ENCODE results near the gene CABP2.

CABP2 gene

GRCh38 chr11:67495234-67496005 is 27.8 kb downstream of the CABP2 start:
- H3K4me3 ChIP-seq (ENCODE audit: low read depth, low read length), result no peak overlapping the region
- TF ChIP-seq CTCF (IDR thresholded peaks at IDR 0.05), result no peak
- no peaks in the 10 kb centered on the region for H3K4me1 ChIP-seq
- no peak overlapping the region for H3K27ac ChIP-seq
- no peak overlapping the region for H2AFZ ChIP-seq
- no peak overlapping the region for H3K9ac ChIP-seq
- no peaks in the 10 kb centered on the region for H3K9me3 ChIP-seq (ENCODE audit: control insufficient read depth, low read length)
- no peak overlapping the region for H3K4me2 ChIP-seq (ENCODE audit: low read length)
- no peaks in the 10 kb centered on the region for H3K36me3 ChIP-seq (ENCODE audit: control insufficient read depth, insufficient read depth, low read length)
- no peaks in the 10 kb centered on the region for H3K27me3 ChIP-seq (ENCODE audit: control insufficient read depth, insufficient read depth, low read length)
- no peaks in the 10 kb centered on the region for H3K79me2 ChIP-seq

DNA sequence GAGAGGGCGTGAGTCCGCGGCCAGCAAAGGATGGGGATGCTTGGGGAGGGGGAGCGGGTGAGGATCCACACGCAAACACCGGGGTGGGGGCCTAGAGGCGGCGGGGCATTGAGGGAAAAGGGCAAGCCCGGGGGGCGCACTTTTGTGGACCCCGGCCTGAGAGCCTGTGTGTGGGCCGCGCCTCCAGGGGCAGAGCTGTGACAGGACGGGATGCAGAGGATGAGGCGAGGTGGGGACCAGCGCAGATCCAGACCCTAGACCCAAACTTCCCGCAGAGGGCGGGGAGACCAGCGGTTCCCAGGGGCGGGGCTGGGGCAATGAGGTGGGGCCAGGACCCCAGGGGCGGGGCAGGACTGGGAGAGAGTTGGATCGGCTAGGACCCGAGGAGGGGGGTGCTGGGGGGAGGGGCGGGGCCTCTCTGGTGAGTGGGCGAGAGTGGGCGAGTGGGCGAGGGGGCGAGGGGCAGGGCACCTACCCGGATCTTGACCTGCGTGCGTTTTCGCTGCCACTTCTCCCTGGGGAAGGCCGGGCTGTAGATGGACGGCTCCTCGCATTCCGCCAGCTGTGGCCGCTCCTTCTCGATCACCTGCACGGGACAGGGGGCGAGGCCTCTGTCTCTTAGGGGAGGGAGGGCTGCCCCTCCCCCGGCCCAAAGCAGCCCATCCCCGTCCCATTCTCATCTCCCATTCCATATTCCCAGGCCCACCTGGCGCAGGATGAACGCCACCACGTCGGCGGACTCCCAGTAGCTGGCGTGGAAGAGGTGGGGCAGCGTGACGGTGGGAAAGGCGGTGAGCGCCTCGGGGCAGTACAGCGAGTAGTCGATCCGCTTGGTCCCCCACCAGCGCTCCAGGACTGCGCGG is 28.6 kb downstream of the CABP2 start:
- H3K36me3 ChIP-seq (ENCODE audit: control insufficient read depth, insufficient read depth, low read length), result no peaks in the 10 kb centered on the region
- H2AFZ ChIP-seq, result no peak overlapping the region
- no peaks in the 10 kb centered on the region for H3K27me3 ChIP-seq (ENCODE audit: control insufficient read depth, insufficient read depth, low read length)
- H3K27ac ChIP-seq, result no peak overlapping the region
- no peak overlapping the region for H3K4me3 ChIP-seq (ENCODE audit: low read depth, low read length)
- no peak for TF ChIP-seq CTCF (IDR thresholded peaks at IDR 0.05)
- no peaks in the 10 kb centered on the region for H3K9me3 ChIP-seq (ENCODE audit: control insufficient read depth, low read length)
- H3K4me2 ChIP-seq (ENCODE audit: low read length), result no peak overlapping the region
- no peaks in the 10 kb centered on the region for H3K79me2 ChIP-seq
- no peak overlapping the region for H3K9ac ChIP-seq
- H3K4me1 ChIP-seq, result no peaks in the 10 kb centered on the region

- H2AFZ ChIP-seq, result no peak overlapping the region
- no peaks in the 10 kb centered on the region for H3K27me3 ChIP-seq (ENCODE audit: control insufficient read depth, insufficient read depth, low read length)
- H3K9ac ChIP-seq, result no peak overlapping the region
- no peak overlapping the region for H3K27ac ChIP-seq
- H3K4me2 ChIP-seq (ENCODE audit: low read length), result no peak overlapping the region
- H3K79me2 ChIP-seq, result no peaks in the 10 kb centered on the region
- H3K36me3 ChIP-seq (ENCODE audit: control insufficient read depth, insufficient read depth, low read length), result no peaks in the 10 kb centered on the region
- H3K9me3 ChIP-seq (ENCODE audit: control insufficient read depth, low read length), result no peaks in the 10 kb centered on the region
- TF ChIP-seq CTCF (IDR thresholded peaks at IDR 0.05), result no peak
- no peaks in the 10 kb centered on the region for H3K4me1 ChIP-seq
- no peak overlapping the region for H3K4me3 ChIP-seq (ENCODE audit: low read depth, low read length)
These were observed 29.5 kb downstream of the CABP2 start for GRCh38 chr11:67493548-67494370.

- TF ChIP-seq CTCF (IDR thresholded peaks at IDR 0.05), result no peak
- Histone ChIP-seq H3K4me1 (no peaks in the 10 kb centered on the region), H3K36me3 (ENCODE audit: control insufficient read depth, insufficient read depth, low read length) (no peaks in the 10 kb centered on the region), H3K4me3 (ENCODE audit: low read depth, low read length) (no peak overlapping the region), H3K9me3 (ENCODE audit: control insufficient read depth, low read length) (no peaks in the 10 kb centered on the region), H3K9ac (no peak overlapping the region), H3K27me3 (ENCODE audit: control insufficient read depth, insufficient read depth, low read length) (no peaks in the 10 kb centered on the region), H3K4me2 (ENCODE audit: low read length) (no peak overlapping the region), H3K79me2 (no peaks in the 10 kb centered on the region), H3K27ac (no peak overlapping the region), H2AFZ (no peak overlapping the region)
These were observed 30.3 kb downstream of the CABP2 start for GRCh38 chr11:67492801-67493547.

Measured in parathyroid adenoma (tissue), 2 donors.